Measurements from ENCODE around the gene CCDC177.

CCDC177 gene

DNA sequence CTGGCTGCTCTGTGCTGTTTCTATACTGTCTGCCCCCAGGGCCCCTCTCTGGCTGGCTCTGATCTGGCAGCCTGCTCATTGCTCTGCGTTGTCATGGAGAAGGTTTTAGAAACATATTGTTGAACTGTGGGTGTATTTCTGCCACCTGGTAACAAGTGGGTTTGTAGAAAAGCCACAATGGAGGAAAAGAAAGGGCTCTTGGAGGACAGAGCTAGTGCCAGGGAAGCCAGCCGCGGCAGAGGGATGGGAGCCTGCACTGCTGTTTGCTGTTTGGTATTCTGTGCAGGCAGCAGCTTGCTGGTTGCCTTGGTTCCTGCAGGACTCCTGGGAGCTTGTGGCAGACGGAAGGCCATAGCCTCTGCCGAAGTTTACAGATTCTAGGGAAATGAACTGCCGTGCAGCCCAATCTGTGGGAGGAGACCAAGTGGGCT, 15.1 kb downstream of the CCDC177 start:
- no peak for DNase-seq

DNA sequence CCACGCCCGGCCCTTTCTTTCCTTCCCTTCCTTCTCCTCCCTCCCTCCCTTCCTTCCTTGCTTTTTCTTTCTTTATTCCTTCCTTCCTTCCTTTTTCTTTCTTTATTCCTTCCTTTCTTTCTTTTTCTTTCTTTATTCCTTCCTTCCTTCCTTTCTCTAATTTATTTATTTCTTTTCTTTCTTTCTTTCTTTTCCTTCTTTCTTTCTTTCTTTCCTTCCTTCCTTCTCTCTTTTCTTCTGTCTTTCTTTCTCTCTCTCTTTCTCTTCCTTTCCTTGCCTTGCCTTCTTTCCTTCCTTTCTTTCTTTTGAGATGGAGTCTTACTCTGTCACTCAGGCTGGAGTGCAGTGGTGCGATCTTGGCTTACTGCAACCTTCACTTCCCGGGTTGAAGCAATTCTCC, 15.9 kb downstream of the CCDC177 start:
- no peak for DNase-seq

DNA sequence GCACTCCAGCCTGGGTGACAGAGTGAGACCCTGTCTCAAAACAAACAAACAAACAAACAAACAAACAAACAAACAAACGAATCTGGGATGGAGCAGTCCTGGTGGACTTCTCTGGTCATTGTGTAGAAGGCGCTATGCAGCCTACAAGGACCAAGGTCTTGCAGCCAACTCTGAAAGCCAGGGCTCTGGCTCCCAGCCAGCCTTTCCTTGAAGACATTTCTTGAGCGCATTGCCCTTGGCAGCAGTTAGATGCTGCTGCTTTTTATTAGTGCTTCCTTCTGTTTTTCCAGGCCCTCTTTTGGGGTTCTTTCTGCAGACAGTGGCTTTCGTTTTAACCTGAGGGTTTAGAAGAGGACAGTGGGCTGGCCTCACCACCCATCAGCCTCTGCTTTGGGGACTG, 20.2 kb downstream of the CCDC177 start:
- no peak for DNase-seq

DNA sequence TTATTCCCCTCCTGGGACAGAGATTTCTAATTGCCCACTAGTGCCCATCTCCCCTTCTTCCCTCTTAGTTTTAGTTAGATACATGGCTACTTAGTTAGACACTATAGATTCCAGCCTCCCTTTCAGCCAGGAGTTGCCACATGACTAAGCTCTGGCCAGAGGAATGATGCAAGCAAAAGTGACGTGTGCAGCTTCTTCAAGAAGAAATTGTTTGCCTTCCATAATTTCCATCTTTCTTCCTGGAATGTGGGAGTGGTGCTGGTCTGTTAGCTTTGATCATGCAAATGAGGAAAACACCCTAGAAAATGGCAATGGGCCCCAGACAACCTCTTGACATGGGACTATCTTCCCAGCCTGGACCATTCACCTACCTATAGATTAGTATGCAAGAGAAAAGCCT, 21.4 kb downstream of the CCDC177 start:
- peak; percentile 77 for DNase-seq

DNA sequence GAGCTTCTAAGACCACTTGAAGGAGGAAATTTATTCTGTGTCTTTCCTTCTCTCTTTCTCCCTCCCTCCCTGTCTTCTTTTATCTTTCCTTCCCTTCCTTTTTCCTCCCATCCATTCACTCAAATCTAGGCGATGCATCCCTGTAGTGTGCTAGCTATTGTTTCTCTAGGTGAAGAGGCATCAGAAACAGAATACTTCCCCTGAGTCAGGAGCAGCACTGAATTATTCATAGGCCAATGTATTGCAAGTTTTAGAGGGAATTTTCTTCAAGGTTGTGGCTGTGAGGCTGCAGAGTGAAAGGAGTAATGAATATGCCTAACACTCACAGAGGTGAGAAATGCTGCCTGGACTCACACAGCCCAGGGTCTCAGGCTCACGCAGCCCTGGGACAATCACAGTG, 23.2 kb downstream of the CCDC177 start:
- DNase-seq, result no peak

DNA sequence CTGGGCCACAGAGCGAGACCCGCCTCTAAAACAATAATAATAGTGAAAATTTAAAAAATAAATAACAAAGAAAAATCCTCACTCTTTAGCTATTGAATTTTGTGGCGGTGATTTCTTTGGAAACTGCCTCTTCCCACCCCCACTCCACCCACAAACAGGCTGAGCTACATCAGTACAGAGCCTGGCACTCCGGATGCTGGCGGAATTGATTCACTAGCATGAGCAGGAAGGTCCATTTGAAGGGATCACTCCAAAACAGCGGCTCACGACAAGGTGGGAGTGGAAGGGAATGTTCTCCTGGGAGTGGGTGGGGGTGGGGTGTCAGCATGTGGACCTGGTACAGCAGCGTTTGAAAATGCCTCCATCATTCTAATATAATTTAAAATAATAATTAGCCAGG, 26.1 kb downstream of the CCDC177 start:
- DNase-seq, result no peak

DNA sequence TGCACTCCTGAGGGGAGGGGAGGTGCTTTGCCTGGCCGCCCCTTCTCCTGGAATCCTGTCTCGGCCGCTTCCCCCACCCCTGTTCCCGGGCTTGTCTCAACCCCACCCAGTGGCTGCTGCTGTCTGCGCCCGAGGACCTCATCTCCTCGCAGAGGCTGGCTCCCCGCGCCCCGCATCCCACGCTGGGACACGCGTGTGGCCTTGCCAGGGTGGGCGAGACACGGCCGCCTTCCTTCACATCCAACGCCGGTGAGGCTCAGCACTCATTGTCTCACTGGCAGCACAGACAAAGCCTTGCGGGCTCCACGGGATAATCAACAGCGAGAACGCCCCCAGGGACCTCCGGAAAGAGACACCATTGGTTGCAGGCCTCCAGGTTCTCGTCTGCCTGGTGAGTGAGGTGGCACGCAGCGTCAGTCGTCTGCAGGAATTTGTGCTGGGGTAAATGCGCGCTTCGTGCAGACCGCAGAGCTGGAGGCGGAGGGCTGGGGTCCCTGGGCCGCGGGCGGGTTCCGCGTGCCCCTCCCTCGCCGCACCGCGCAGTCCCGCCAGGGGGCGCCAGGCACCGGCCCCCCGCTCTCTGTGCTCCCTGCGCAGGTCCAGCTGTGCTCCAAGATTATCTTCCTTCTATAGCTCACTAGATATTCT, 26.8 kb downstream of the CCDC177 start:
- DNase-seq, result no peak

DNA sequence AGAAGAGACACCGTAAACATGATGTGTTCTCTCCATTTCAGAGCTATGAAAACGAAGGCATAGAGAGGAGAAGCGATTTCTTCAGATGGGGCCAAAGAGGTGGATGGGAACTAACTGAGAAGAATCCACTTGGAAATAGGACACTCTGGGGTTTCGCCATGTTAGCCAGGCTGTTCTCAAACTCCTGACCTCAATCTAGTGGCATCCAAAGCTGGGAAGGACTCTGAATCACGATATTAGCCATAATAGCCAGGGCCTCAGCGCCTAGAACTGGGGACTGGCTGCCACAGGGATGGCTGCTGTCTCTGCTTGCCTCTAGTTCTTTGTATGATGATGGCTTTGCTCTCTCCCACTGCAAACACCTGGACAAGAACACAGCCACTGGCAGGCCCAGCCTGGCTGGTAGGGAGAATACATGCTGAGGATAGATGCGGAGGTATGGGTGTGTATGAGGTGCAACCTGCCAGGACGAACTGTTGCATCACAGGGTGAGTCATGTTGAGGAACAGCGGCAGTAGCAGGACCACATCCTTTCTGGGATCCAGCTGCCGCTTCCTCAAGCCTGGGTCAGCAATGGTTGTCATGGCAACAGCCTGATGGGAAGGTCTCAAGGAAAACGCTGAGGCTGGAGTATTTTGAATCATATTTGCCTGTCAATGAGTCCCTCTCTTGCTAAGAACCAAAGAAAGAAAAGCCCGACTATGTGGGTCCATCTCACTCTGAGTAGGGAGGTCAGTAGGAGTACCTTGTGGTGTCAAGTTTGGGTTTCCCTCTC, 31.1 kb downstream of the CCDC177 start:
- DNase-seq, result peak; percentile 97

DNA sequence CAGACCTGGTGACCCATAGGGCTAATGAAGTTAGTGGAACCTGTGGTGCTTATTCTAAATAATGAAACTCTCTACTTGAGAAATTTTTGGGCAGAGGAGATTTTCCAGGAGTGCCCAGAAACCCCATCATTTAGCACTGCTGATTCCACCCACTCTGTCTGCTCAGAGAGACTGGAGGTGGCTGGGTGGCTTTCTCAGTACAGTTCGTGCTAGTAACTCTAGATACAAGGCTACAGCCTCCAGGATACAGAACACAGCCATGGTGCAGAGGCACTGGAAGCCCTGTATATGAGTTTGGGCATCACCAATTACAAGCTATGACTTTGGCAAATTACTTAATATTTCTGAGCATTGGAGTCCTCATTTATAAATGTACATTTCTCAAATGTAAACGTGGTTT, 32.4 kb downstream of the CCDC177 start:
- no peak for DNase-seq

DNA sequence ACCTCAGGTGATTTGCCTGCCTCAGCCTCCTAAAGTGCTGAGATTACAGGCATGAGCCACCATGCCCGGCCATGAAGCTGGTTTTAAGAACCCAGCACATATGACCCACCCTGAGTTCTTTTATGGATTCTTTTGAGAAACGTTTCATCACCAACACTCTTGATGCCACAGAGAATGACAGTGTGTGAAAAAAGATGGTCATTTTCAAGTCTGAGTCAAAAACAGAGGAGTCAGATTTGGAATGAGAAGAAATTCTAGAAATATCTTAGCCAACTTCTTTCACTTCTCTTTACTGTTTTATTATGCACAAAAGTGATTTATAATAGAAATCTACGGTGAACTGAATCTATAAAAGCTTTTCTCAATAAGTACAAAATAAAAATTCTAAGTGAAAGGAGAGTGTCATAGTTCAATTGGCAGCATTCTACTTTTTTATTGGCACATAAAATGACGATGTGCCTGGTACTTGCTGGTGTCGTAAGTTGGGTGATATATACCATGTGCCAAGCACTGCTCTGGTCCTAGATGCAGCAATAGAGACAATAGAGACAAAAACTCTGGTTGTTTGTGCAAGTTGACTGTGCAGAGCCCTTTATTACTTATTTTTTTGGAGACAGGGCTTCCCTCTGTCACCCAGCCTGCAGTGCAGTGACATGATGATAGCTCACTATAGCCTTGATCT, 33.9 kb downstream of the CCDC177 start:
- no peak for DNase-seq

DNA sequence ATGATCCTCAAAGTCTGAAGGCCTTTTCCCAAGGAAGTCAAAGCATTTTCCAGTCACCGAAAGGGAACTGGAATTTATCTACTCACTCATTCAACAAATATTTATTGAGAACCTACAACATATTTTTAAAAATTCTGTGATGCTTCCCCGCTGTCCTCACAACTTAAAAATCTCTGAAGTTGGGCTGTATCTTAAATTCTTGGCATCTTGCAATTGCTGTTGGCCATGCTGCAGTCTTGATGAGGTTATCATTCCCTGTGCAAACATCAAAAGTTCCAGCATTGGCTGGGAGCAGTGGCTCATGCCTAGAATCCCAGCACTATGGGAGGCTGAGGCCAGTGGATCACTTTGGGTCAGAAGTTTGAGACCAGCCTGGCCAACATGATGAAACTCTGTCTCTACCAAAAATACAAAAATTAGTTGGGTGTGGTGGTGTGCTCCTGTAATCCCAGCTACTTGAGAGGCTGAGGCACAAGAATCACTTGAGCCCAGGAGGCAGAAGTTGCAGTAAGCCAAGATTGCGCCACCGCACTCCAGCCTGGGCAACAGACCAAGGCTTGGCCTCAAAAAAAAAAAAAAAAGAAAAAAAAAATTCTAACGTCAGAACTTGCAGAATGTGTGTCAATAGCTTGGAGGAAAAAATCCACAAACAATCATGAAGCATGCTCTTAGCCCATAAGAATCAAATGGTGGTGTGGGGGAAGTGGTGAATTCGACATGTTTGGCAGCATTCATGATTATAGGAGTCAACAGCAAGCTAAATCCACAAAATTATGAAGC, 34.9 kb downstream of the CCDC177 start:
- DNase-seq, result peak; percentile 42

DNA sequence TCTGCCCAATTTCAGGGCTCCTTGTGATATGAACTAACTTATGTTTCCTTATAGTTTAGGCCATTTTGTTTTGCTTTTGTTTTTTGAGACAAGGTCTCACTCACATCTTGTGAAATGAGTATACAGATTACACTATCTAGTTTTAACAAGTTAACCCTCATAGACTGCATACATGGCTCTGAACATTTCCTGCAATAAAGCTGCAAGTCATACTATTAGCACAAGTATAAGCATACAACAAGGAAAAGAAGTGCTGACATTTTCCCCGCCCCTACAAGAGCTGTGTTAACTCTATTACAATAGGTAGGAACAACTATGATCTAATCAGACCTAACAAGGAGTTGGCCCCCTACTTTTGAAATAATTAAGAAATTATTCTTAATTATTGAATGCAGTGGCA, 35.9 kb downstream of the CCDC177 start:
- DNase-seq, result no peak

DNA sequence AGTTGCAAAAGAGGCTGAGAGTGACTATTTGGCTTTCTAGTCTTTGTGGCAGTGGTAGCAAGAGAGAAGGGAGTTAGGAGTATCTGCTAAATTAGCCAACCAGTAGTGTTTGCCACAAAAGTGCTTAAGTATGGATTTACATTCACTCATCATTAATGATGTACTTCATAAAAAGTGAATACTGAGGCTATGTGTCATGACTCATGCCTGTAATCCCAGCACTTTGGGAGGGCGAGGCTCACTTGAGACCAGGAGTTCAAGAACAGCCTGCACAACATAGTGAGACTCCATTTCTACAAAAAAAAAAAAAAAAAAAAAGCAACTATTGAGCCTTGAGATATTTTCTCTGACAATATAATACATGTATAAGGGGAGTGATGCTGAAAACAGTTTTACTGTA, 36.8 kb downstream of the CCDC177 start:
- DNase-seq, result no peak

DNA sequence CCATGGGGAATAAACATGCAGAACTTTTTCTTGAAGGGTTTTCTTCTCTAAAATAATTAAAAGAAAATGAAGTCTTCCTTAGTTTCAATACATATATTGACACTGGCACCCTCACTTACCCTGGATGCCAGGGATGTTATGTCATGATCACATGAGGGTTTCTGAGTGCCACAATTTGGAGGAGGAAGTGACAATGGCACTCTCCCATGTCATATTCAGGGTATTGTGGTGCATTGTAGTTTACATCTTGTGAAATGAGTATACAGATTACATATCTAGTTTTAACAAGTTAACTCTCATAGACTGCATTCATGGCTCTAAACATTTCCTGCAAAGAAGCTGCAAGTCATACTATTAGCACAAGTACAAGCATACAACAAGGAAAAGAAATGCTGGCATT, 37.7 kb downstream of the CCDC177 start:
- no peak for DNase-seq

DNA sequence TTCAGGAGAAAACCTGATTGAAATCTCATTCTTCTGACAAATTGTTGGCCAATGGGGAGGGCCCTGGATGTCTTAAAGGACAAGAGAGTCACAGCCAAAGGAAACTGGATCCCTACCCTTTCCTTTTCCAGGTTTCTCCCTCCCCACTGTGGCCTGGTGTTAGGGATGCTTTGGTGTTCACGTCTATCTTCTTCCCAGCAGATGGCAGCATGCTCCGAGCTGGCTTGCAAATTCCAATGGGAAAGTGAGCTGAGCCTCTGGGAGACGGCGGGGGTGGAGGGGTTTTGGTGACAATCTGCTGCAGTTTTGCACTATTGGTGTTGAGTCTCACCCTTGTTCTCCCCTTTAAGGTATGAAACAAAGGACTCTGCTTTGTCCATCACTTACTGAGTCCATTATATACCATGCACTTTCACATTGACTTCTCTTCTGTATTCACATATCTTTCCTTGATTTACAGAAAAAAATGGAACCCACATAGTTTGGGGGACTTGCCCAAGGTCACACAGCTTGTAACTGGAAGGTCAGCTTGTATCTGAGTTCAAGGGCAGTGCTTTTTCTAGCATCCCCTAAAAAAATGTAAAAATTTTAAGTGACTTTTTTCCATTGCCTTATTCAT, 39.3 kb downstream of the CCDC177 start:
- peak; percentile 7 for DNase-seq

DNA sequence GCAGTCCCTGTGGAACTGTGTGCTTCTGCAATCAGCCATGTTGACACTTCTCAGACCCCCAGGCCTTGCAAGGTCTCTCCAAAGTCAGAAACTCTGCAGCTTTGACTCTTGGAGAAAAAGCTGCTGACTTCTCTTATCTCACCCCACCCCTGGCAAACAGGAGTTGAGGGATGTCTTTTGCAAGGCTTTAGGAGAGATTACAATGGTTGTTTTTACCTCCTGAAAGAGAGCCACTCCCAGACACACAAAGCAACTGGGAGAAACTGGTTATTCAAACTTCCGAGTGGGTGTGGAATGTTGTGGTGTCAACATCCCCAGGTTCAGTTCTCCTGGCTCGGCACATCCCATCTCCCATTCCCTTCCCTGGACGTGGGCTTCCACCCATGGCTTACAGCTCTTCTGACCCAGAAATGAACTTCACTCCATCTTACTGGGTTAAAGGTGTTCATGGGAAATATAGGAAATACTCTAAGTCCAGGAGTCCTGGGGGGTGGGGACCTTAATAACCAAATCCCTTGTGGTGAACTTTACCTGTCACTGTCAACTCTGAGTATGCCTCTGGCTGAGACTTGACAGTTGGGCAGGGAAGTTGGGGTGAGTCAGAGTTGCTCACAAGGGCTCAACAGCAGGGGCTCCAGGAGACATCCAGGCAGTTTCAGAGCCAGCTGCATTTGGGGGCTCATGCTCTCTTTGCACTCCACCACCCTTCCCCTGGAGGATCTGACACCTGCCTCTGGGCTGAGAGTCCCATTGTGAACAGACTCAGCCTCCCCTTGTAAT, 41.9 kb downstream of the CCDC177 start:
- DNase-seq, result peak; percentile 14

DNA sequence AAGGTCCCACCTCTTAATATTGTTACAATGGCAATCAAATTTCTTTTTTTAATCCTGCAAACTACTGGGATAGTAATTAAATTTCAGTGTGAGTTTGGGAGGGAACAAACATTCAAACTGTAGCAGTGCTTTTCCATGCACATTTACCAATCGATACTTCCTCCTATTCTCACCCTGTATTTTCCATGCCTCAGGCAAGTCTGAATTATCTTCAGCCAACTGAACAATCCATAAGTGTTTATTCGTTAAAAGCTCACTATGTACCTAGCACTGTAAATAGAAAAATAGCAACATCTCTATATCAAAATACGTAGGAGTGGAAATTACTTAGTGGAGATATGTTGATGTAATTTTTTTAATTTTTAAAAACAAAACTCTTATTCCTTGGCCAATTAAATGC, 43.5 kb downstream of the CCDC177 start:
- DNase-seq, result no peak

DNA sequence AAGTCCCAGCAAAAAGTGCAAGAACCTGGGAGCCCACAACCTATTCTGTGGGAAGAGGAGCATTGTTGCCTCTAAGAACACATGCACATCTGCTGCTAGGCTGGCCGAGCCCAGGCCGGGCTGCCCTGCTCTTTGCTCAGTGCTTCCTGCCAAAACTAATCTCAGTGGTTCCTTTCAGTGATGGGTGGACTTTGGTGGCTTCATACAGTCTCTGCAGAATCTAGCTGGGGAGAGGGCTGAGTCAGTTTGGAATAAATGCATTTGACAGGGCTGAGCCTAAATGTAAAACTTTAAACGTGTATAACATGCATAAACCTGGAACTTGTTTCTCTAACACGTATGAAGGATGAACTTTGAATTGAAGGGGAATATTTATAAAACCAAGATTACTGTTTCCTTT, 44.6 kb downstream of the CCDC177 start:
- no peak for DNase-seq

DNA sequence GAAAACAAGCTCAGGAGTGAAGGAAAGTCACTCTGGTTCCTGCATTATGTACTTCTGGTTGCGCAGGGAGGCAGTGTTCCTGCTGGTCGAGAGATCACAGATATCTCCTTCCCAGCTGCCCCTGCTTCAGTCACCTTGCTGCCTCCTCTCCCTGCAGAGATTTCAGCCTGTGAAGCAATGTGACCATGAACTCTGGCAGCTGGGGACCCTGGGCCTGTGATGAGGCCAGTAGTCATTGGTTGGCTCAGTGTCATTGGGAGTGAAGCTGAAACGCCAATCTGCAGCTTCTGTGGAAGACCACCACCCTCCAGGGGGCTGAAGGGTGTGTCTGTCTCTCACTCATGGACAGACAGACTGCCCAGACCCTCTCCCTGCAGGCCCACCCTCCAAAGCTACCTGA, 45.1 kb downstream of the CCDC177 start:
- DNase-seq, result no peak

DNA sequence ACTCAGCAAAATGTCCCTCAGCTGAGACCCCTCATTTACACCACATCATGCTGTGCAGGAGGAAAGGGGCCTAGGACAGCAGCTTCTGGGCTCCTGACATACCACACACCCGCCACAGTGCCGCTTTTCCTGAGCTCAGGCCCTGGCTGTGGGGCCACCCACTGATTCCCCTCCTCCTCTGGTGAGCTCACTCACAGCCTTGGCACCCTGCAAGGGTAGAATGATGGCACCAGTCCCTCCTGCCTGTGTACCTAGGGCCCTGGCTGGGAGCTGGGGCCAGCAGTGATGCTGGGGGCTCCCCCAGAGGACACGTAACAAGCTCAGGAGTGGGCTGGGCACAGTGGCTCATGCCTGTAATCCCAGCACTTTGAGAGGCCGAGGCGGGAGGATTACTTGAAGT, 45.7 kb downstream of the CCDC177 start:
- DNase-seq, result no peak

DNA sequence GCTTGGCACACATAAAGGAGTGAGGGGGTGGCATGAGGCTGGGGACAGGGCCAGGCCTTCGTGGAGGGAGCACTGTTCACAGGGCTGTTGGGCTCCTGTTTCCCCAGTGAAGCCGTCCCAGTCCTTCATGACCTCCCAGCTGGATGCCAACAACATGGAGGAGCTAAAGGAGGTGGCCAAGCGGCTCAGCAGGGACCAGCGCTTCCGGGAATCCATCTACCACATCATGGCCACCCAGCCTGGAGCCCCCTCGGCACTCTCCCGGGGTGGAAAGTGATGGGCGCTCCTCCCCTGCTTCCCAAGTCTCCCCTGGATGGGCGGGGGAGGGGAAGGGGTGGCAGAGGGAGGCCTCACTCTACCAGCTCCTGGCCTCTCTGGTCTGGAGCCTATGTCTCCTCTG, 46.5 kb downstream of the CCDC177 start:
- DNase-seq, result no peak

DNA sequence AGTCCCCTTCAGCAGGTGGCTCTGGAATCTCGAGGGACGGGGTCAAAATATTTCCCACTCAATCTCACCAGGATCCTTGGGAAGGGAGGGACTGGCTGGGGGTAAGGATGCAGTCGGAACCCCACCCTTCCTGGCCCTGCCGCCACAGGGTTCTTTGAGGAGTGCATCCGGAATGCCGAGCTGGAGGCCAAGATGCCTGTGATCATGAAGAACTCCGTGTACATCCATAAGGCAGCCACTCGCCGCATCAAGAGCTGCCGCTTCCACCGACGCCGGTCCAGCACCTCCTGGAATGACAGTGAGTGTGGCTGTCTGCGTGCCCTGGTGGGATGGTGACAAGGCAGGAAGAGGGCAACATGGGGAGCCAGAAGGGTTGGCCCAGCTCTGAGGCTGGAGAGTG, 47.0 kb downstream of the CCDC177 start:
- DNase-seq, result no peak

All from NCI-H226 (cell line).